ENCODE data around the gene BBX.

DNA sequence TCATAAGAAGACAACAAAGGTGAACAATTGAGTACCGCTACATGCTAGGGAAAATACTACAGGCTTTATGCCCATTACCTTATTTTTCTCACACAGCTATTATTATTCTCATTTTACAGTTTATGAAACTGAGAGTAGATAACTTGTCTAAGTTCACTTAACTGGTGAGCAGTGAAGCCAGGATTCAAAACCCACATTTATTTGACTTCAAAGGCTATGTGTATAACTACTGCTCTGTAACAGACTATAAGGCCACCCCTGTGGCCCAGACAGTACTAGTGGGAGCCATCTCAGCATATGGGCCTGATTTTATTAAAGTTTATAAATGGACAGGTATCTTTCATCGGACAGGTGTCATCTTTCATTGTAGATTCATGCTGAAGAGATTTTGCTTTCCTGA lies 14.4 kb upstream of the BBX start:
- no peak for TF ChIP-seq POLR2A (IDR thresholded peaks at IDR 0.05; ENCODE audit: low read length)
- no peak for TF ChIP-seq GATA1 (IDR thresholded peaks at IDR 0.05; ENCODE audit: low read depth, low read length)
